GM23338 (cell line): ENCODE data around the gene KLHDC7B. TPM values are rescaled to one million over a fixed set of nuclear protein-coding genes. Genes with fewer than 3 reads are reported as not detected.

Source experiments
- ATAC-seq: fragments of 200-7000 bp; cut with Tn5 transposase; 3 replicates; pipeline ENCODE4 v1.9.1; 2020
- DNase-seq: peaks from one replicate; pipeline ENCODE4 v3.0.0-alpha.2; 2015; ENCODE audit warnings: low spot score
- H2AFZ ChIP-seq: fragments of 200-600 bp; sonication (generic); 2 replicates; pipeline ENCODE4 v1.8.0; 2016; ENCODE audit warnings: antibody characterized with exemption, mild to moderate bottlenecking, moderate library complexity
- H3F3A ChIP-seq: fragments of 200-600 bp; sonication (generic); replicated peaks from 2 replicates; pipeline ENCODE4 v1.8.0; 2017; ENCODE audit warnings: antibody characterized with exemption, mixed run types, low read depth
- H3K27ac ChIP-seq: fragments of 200-600 bp; sonication (generic); 2 replicates; pipeline ENCODE4 v1.6.1; 2016; ENCODE audit warnings: low read depth
- H3K27me3 ChIP-seq: fragments of 200-600 bp; sonication (generic); 2 replicates; pipeline ENCODE4 v1.8.0; 2016; ENCODE audit warnings: mild to moderate bottlenecking, mixed run types, moderate library complexity; ENCODE audit not compliant: insufficient read depth
- H3K36me3 ChIP-seq: fragments of 200-600 bp; sonication (generic); 2 replicates; pipeline ENCODE4 v1.8.0; 2016; ENCODE audit warnings: mild to moderate bottlenecking; ENCODE audit not compliant: insufficient read depth
- H3K4me1 ChIP-seq: fragments of 200-600 bp; sonication (generic); 2 replicates; pipeline ENCODE4 v1.8.0; 2016; ENCODE audit warnings: mild to moderate bottlenecking, moderate library complexity; ENCODE audit not compliant: insufficient read depth
- H3K4me2 ChIP-seq: fragments of 200-600 bp; sonication (generic); 2 replicates; pipeline ENCODE4 v1.7.1; 2017; ENCODE audit warnings: mixed run types
- H3K4me3 ChIP-seq: fragments of 200-600 bp; sonication (generic); 2 replicates; pipeline ENCODE4 v1.6.1; 2016; ENCODE audit warnings: mixed run types
- H3K79me2 ChIP-seq: fragments of 200-600 bp; sonication (generic); replicated peaks from 2 replicates; pipeline ENCODE4 v1.8.0; 2017; ENCODE audit warnings: mild to moderate bottlenecking; ENCODE audit not compliant: insufficient read depth
- H3K9me2 ChIP-seq: fragments of 200-600 bp; sonication (generic); 2 replicates; pipeline ENCODE4 v1.8.0; 2017; ENCODE audit not compliant: insufficient read depth
- H4K20me1 ChIP-seq: fragments of 200-600 bp; sonication (generic); replicated peaks from 2 replicates; pipeline ENCODE4 v1.8.0; 2017; ENCODE audit warnings: mild to moderate bottlenecking; ENCODE audit not compliant: insufficient read depth
- H3K27ac Mint-ChIP-seq: 2 replicates; pipeline ENCODE4 v1.8.0; 2020; ENCODE audit warnings: inconsistent platforms, mild to moderate bottlenecking, moderate library complexity, mixed read lengths
- H3K27me3 Mint-ChIP-seq: 3 replicates; pipeline ENCODE4 v1.8.0; 2022; ENCODE audit warnings: low read depth, mild to moderate bottlenecking, moderate library complexity, mixed read lengths, inconsistent platforms; ENCODE audit not compliant: insufficient read depth, poor library complexity
- H3K36me3 Mint-ChIP-seq: 3 replicates; pipeline ENCODE4 v1.8.0; 2021; ENCODE audit warnings: low read depth, mild to moderate bottlenecking, inconsistent platforms, moderate library complexity, mixed read lengths
- H3K4me1 Mint-ChIP-seq: 3 replicates; pipeline ENCODE4 v1.8.0; 2020; ENCODE audit warnings: mild to moderate bottlenecking, inconsistent platforms, mixed read lengths
- H3K4me3 Mint-ChIP-seq: 3 replicates; pipeline ENCODE4 v1.8.0; 2021; ENCODE audit warnings: moderate library complexity, mild to moderate bottlenecking, inconsistent platforms, mixed read lengths
- H3K9me3 Mint-ChIP-seq: 3 replicates; pipeline ENCODE4 v1.8.0; 2020; ENCODE audit warnings: moderate library complexity, mild to moderate bottlenecking, inconsistent platforms, mixed read lengths
- EZH2phosphoT487 ChIP-seq: fragments of 200-600 bp; sonication (generic); IDR thresholded peaks from one replicate; pipeline ENCODE4 v1.8.1; 2018; ENCODE audit warnings: antibody characterized with exemption; ENCODE audit not compliant: unreplicated experiment
- NANOG ChIP-seq: IDR thresholded peaks from 2 replicates; pipeline ENCODE4 v1.6.1; 2016; ENCODE audit warnings: antibody characterized with exemption, borderline replicate concordance
- ZNF114 ChIP-seq: fragments of 250-450 bp; sonication (Bioruptor Pico); IDR thresholded peaks from 2 replicates; pipeline ENCODE4 v1.5.0; 2020; ENCODE audit warnings: mild to moderate bottlenecking, moderate library complexity
- polyA plus RNA-seq: library from polyadenylated mRNA; unstranded; fragments of >200 nt; fragmentation: Nextera tagmentation; extraction: Ambion mirVana; gene quantifications from 2 replicates; pipeline ENCODE4 v1.2.1, GENCODE V29; 2016
- total RNA-seq: library from RNA; depleted of rRNA; stranded (reverse); fragments of >200 nt; shearing (Covaris generic); gene quantifications from 2 replicates; pipeline ENCODE4 v1.2.3, GENCODE V29; 2014
- TF ChIP-seq, protein P1 (sequence below): IDR thresholded peaks from one replicate; pipeline ENCODE4 v1.6.1; 2018; ENCODE audit warnings: antibody characterized with exemption; ENCODE audit not compliant: unreplicated experiment
- TF ChIP-seq, protein P2 (sequence below), 2 experiments: fragments of 200-600 bp in 1 of 2; sonication (generic) in 1 of 2; conservative IDR thresholded peaks; 2 replicates each; pipeline versions ENCODE4 v1.5.1 to v1.6.1; 2016 to 2017; ENCODE audit warnings: antibody characterized with exemption in 2 of 2, low read depth in 2 of 2, mild to moderate bottlenecking in 2 of 2, moderate library complexity in 1 of 2

The KLHDC7B gene
- total and polyA plus RNA-seq, 2 experiments from 2014 or later = not detected

DNA sequence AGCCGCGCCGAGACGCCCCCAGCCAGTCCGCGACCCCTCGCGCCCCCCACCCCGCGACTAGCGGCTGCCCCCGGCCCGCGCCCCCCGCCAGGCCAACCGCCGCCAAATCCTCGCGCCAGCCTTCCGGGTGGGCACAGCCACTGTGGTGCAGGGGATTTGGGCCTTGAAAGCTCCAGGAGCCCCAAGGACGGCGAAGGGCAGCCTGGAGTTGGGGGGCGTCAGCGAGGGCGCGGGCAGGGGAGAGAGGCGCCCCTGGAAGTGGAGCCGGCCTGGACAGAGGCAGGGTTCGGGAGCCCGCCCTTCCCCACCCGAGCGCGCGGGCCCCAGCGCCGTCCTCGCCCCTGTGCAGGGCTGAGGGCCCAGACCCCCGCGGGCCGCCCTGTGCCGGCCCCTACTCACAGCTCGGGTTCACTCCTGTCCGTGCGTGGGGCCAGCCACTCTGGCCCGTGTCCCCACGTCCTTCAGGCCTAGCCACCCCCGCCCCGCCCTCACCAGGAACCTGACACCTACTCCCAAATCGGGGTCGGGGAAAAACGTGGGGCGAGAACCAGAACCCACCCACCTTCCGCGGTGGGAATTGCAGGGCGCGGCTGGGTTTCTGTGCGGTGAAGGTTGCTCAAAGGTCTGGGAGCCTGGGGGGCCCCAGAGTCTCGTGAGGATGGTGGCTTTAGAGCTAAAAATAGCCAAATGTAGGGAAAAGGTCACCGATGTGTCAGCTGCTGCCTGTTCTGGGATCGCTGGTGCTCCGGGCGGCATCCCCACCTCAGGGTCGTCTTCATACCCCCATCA is 32.5 kb downstream of the KLHDC7B start, which contains the start of gene CPT1B:
TSS of gene CPT1B (minus strand) at position 441 of the 789 bp plus-strand sequence. CDS start 512 bp downstream, outside the sequence.
- peak; percentile 48 for DNase-seq
- H3K27me3 Mint-ChIP-seq = peaks cover 9% of the 10 kb centered on the region

More for the DNA sequence above, 32.5 kb downstream of the KLHDC7B start, which contains the start of gene CPT1B:
- Mint-ChIP-seq H3K36me3 (peaks cover 10% of the 10 kb centered on the region; the same call in 1 of the 3 replicates), H3K4me1 (no peaks in the 10 kb centered on the region), H3K9me3 (no peaks in the 10 kb centered on the region), H3K27ac (no peak within 1 kb of the TSS), H3K4me3 (no peak within 1 kb of the TSS)
- Histone ChIP-seq H3K9me2 (no peaks in the 10 kb centered on the region), H3F3A (peaks cover 6% of the 10 kb centered on the region), H3K27me3 (no peaks in the 10 kb centered on the region), H3K4me2 (peak within 1 kb of the TSS; percentile 74), H3K4me3 (peak within 1 kb of the TSS; percentile 51), H4K20me1 (peaks cover 3% of the 10 kb centered on the region; the same call in 1 of the 2 replicates), H3K4me1 (no peaks in the 10 kb centered on the region; the same call in 1 of the 2 replicates), H2AFZ (peak within 1 kb of the TSS; percentile 72; the same call in 1 of the 2 replicates), H3K27ac (no peak within 1 kb of the TSS), H3K36me3 (no peaks in the 10 kb centered on the region), H3K79me2 (no peaks in the 10 kb centered on the region)
- TF ChIP-seq ZNF114 (CRISPR knock-in tag) (no peak), NANOG (no peak), EZH2phosphoT487 (no peak)
- TF ChIP-seq, protein P1, sequence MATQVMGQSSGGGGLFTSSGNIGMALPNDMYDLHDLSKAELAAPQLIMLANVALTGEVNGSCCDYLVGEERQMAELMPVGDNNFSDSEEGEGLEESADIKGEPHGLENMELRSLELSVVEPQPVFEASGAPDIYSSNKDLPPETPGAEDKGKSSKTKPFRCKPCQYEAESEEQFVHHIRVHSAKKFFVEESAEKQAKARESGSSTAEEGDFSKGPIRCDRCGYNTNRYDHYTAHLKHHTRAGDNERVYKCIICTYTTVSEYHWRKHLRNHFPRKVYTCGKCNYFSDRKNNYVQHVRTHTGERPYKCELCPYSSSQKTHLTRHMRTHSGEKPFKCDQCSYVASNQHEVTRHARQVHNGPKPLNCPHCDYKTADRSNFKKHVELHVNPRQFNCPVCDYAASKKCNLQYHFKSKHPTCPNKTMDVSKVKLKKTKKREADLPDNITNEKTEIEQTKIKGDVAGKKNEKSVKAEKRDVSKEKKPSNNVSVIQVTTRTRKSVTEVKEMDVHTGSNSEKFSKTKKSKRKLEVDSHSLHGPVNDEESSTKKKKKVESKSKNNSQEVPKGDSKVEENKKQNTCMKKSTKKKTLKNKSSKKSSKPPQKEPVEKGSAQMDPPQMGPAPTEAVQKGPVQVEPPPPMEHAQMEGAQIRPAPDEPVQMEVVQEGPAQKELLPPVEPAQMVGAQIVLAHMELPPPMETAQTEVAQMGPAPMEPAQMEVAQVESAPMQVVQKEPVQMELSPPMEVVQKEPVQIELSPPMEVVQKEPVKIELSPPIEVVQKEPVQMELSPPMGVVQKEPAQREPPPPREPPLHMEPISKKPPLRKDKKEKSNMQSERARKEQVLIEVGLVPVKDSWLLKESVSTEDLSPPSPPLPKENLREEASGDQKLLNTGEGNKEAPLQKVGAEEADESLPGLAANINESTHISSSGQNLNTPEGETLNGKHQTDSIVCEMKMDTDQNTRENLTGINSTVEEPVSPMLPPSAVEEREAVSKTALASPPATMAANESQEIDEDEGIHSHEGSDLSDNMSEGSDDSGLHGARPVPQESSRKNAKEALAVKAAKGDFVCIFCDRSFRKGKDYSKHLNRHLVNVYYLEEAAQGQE = no peak
- TF ChIP-seq, protein P2, sequence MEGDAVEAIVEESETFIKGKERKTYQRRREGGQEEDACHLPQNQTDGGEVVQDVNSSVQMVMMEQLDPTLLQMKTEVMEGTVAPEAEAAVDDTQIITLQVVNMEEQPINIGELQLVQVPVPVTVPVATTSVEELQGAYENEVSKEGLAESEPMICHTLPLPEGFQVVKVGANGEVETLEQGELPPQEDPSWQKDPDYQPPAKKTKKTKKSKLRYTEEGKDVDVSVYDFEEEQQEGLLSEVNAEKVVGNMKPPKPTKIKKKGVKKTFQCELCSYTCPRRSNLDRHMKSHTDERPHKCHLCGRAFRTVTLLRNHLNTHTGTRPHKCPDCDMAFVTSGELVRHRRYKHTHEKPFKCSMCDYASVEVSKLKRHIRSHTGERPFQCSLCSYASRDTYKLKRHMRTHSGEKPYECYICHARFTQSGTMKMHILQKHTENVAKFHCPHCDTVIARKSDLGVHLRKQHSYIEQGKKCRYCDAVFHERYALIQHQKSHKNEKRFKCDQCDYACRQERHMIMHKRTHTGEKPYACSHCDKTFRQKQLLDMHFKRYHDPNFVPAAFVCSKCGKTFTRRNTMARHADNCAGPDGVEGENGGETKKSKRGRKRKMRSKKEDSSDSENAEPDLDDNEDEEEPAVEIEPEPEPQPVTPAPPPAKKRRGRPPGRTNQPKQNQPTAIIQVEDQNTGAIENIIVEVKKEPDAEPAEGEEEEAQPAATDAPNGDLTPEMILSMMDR (conservative IDR thresholded peaks at IDR 0.05; ENCODE audit: low read depth in 2 of 2) = peak in 1 of 2 experiments; percentile 16; a peak in 3 of 4 replicates
- no peak for ATAC-seq
